ENCODE measurements around the gene STK39. TPM values are rescaled to one million over a fixed set of nuclear protein-coding genes. Genes with fewer than 3 reads are reported as not detected.

STK39 gene
- total and polyA plus RNA-seq, 9 of the 15 experiments (the other 6 are each of a cell fraction or from before 2014, with no cell fraction given), result 0.19 to 0.76 (median 0.51) TPM

DNA sequence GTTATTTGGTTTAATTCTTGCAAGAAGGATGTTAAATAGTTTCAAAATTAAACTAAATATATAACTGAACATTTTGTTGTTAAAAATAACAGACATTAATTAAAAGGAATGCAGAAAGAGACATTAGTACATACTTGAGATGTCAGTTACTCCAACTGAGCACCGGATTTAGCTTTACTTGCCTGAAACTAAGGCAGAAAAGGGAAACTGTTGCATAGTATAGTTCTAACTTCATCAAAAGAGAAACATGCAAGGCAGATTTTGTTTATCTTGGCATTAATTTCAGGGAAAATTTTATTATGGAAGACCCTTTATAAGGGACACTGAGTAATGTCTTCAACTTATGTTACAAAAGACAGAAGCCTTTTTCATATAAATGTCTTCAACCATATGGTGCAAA is 218.3 kb downstream of the STK39 start (continued):
- TF ChIP-seq, protein P1, sequence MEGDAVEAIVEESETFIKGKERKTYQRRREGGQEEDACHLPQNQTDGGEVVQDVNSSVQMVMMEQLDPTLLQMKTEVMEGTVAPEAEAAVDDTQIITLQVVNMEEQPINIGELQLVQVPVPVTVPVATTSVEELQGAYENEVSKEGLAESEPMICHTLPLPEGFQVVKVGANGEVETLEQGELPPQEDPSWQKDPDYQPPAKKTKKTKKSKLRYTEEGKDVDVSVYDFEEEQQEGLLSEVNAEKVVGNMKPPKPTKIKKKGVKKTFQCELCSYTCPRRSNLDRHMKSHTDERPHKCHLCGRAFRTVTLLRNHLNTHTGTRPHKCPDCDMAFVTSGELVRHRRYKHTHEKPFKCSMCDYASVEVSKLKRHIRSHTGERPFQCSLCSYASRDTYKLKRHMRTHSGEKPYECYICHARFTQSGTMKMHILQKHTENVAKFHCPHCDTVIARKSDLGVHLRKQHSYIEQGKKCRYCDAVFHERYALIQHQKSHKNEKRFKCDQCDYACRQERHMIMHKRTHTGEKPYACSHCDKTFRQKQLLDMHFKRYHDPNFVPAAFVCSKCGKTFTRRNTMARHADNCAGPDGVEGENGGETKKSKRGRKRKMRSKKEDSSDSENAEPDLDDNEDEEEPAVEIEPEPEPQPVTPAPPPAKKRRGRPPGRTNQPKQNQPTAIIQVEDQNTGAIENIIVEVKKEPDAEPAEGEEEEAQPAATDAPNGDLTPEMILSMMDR (IDR thresholded peaks at IDR 0.05 in 2 of 3, conservative IDR thresholded peaks at IDR 0.05 in 1 of 3; ENCODE audit: insufficient read depth in 2 of 3, low read depth in 1 of 3, low read length in 3 of 3), result no peak

DNA sequence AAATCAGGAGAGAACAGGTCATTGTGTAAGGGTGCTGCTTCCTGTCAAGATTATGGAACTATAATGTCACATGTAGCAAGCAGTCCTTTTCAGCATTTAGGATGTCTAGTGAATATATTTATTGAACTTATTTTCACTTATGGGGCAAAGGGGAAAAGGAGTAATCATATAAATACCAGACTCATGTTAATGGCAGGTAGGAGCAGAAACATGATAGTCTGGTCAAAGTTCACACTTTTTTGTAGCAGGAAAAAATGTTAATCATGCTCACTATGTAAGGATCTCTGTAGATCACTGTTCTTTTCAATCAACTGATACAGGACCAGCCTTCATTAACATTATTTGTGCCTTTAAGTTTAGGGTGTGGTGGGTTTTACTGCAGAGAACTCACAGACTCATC is 219.0 kb downstream of the STK39 start:
- H3K4me2 ChIP-seq (ENCODE audit: insufficient read depth, low read length), result no peak overlapping the region
- H3K4me1 ChIP-seq (replicated peaks in 1 of 2; ENCODE audit: control insufficient read depth in 2 of 2, insufficient read depth in 2 of 2, low read length in 2 of 2), result no peaks in the 10 kb centered on the region
- no peaks in the 10 kb centered on the region for H3K9me3 ChIP-seq (replicated peaks; ENCODE audit: control insufficient read depth, insufficient read depth, low read depth, low read length)
- peaks cover 26 to 29% of the 10 kb centered on the region in 2 experiments; a peak in 4 of 5 replicates for H3K27me3 ChIP-seq (ENCODE audit: control insufficient read depth in 2 of 2, insufficient read depth in 2 of 2, low read length in 2 of 2)
- intact Hi-C loops (cut with micrococcal nuclease), result no loop called here
- TF ChIP-seq KAT2B (IDR thresholded peaks at IDR 0.05; ENCODE audit: low read depth, low read length), result no peak
- no peak for TF ChIP-seq SP1 (CRISPR knock-in tag; IDR thresholded peaks at IDR 0.05)
- TF ChIP-seq FUS (optimal IDR thresholded peaks at IDR 0.05; ENCODE audit: low read depth, low read length), result no peak
- no peak for TF ChIP-seq MCM3 (IDR thresholded peaks at IDR 0.05)
- TF ChIP-seq EP300 (IDR thresholded peaks at IDR 0.05; ENCODE audit: low read length), result no peak
- H3K9me1 ChIP-seq (ENCODE audit: control insufficient read depth, insufficient read depth, low read length), result no peaks in the 10 kb centered on the region
- POLR2A ChIA-PET, result no interaction called here
- no peak overlapping the region for H3K4me3 ChIP-seq
- CTCF ChIA-PET (ENCODE audit: low intra/inter-chr PET ratio), result no interaction called here
- in situ Hi-C loops (cut with MboI), result no loop called here
- no TSS peak for BruUV-seq (replicated peaks)
- no peak overlapping the region for H3K9ac ChIP-seq (ENCODE audit: insufficient read depth in 1 of 2, low read depth in 2 of 2, low read length in 2 of 2)
- no peaks in the 10 kb centered on the region for H4K20me1 ChIP-seq (replicated peaks; ENCODE audit: control insufficient read depth, insufficient read depth, low read length)
- H3K79me2 ChIP-seq (ENCODE audit: control insufficient read depth, insufficient read depth, low read length), result no peaks in the 10 kb centered on the region
- H3K36me3 ChIP-seq (ENCODE audit: control insufficient read depth, insufficient read depth, low read length), result no peaks in the 10 kb centered on the region
- FAIRE-seq, result no peak
- no peak for ATAC-seq
- no peak overlapping the region for H2AFZ ChIP-seq (ENCODE audit: low read depth, low read length)
- no peak overlapping the region for H3K27ac ChIP-seq (ENCODE audit: extremely low read depth, low read depth, low read length)
- DNase-seq (ENCODE audit: extremely low read depth in 1 of 4, low spot score in 3 of 4), result no peak

Data from K562 (cell line).